ENCODE results near the gene MRPS6.

MRPS6 gene

GRCh38 chr21:34097442-34097841 is 24.1 kb downstream of the MRPS6 start:
- no peak for TF ChIP-seq CTCF (IDR thresholded peaks at IDR 0.05; ENCODE audit: low read depth, low read length, missing control alignments)
- DNase-seq (ENCODE audit: low read depth): no peak
- no peak overlapping the region for H3K4me3 ChIP-seq (ENCODE audit: low read depth, low read length)

DNA sequence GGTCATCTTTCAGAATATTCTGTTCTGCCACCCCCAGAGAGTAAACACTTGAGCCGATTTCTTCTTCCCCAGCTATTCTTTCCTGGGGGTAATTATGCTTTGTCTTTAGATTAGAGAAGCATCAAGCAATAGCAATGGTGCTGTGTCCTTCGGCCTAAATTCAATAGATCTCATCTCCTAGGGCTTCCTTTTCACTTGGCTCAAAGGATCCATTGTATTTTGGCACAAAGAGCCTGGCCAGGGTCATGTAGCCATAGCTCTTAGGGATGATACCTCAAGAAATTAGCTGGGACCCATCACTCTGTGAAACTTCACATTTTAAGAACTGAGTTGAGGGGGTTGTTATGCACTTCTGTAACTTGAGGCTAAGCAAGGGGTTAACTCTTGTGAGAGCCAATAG is 27.0 kb downstream of the MRPS6 start:
- no peak for DNase-seq (ENCODE audit: low read depth)
- no peak overlapping the region for H3K4me3 ChIP-seq (ENCODE audit: low read depth, low read length)
- TF ChIP-seq CTCF (IDR thresholded peaks at IDR 0.05; ENCODE audit: low read depth, low read length, missing control alignments): no peak

GRCh38 chr21:34100790-34101189 is 27.4 kb downstream of the MRPS6 start:
- DNase-seq (ENCODE audit: low read depth): no peak
- TF ChIP-seq CTCF (IDR thresholded peaks at IDR 0.05; ENCODE audit: low read depth, low read length, missing control alignments): no peak
- no peak overlapping the region for H3K4me3 ChIP-seq (ENCODE audit: low read depth, low read length)

GRCh38 chr21:34105947-34106541 is 32.7 kb downstream of the MRPS6 start:
- H3K4me3 ChIP-seq (ENCODE audit: low read depth, low read length): no peak overlapping the region
- TF ChIP-seq CTCF (IDR thresholded peaks at IDR 0.05; ENCODE audit: low read depth, low read length, missing control alignments): no peak
- no peak for DNase-seq (ENCODE audit: low read depth)

- no peak for DNase-seq (ENCODE audit: low read depth)
- no peak overlapping the region for H3K4me3 ChIP-seq (ENCODE audit: low read depth, low read length)
- TF ChIP-seq CTCF (IDR thresholded peaks at IDR 0.05; ENCODE audit: low read depth, low read length, missing control alignments): no peak
Observed at GRCh38 chr21:34107606-34108005, 34.2 kb downstream of the MRPS6 start.

DNA sequence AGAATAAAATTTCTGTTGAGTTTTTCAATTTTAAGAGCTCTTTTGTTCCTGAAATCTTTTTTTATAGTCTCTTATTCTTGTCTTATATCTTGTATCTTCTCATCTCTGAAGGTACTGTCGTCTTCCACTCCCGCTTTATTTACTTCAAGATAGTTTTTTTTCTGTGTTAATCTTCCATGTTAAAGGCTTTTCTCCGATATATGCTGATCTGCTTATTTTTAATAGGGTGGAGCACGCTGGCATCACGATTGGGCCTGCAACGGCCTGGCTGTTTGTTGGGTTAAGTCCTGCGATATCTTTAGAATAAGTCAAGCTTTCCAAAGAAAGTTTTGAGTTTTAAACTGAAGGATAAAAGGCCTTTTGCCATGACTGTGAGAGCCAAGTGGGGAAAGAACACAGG is 35.7 kb downstream of the MRPS6 start:
- no peak for DNase-seq (ENCODE audit: low read depth)
- TF ChIP-seq CTCF (IDR thresholded peaks at IDR 0.05; ENCODE audit: low read depth, low read length, missing control alignments): no peak
- no peak overlapping the region for H3K4me3 ChIP-seq (ENCODE audit: low read depth, low read length)

DNA sequence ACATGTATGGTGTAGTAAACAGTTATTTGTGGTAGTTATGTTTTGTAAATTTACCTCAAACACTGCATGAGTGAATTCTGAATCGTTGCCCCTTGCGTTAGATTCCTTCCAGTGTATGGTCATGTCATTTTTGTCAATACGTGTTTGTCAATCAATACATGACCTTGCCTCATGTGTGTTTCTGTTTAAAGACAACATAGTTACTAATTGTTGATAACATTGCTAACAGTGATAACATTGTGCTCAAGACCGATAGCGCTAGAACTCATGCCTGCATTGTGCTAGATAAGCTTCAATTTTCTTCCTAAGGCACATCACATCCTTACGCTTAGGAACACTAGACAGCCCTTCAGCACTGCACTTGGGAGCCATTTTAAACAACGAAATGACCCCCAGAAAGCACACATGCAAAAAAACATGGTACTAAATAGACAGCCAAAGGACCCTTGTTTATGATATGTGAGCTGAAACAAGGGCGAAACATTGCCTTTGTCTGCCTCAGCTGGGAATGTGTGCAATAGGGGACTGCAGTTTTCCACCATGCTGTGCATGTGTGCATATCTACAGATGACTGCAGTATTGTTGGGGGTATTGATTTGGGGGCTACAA is 37.3 kb downstream of the MRPS6 start:
- H3K4me3 ChIP-seq (ENCODE audit: low read depth, low read length): no peak overlapping the region
- no peak for TF ChIP-seq CTCF (IDR thresholded peaks at IDR 0.05; ENCODE audit: low read depth, low read length, missing control alignments)
- DNase-seq (ENCODE audit: low read depth): no peak

All from GM12864 (cell line).